ENCODE measurements around the gene GNG7.

DNA sequence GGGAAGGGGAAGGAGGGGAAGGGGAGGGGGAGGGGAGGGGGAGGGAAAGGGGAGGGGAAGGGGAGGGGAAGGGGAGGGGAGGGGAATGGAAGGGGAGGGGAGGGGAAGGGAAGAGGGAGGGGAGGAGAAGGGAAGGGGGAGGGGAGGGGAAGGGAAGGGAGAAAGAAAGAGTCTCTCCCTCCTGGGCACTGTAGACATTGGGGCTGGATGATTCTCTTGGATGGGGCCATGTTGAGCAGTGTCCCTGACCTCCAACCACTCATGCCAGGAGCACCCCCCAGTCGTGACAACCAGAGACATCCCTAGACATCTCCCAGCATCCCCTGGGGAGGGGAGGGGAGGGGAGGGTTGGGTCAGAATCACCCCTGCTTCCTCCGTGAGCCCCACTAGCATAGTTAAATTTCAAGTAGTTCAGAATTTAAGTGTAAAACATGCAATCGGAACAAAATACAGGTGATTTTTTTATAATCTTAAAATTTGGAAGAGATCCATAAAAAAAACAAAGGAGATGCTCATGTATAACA is 64.0 kb downstream of the GNG7 start:
- TF ChIP-seq, protein P1, sequence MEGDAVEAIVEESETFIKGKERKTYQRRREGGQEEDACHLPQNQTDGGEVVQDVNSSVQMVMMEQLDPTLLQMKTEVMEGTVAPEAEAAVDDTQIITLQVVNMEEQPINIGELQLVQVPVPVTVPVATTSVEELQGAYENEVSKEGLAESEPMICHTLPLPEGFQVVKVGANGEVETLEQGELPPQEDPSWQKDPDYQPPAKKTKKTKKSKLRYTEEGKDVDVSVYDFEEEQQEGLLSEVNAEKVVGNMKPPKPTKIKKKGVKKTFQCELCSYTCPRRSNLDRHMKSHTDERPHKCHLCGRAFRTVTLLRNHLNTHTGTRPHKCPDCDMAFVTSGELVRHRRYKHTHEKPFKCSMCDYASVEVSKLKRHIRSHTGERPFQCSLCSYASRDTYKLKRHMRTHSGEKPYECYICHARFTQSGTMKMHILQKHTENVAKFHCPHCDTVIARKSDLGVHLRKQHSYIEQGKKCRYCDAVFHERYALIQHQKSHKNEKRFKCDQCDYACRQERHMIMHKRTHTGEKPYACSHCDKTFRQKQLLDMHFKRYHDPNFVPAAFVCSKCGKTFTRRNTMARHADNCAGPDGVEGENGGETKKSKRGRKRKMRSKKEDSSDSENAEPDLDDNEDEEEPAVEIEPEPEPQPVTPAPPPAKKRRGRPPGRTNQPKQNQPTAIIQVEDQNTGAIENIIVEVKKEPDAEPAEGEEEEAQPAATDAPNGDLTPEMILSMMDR (IDR thresholded peaks at IDR 0.05; ENCODE audit: low read length), result no peak
- TF ChIP-seq EZH2phosphoT487 (IDR thresholded peaks at IDR 0.05; ENCODE audit: low read length) (no peak), EZH2 (optimal IDR thresholded peaks at IDR 0.05; ENCODE audit: low read depth, low read length) (no peak)

Measured in MM.1S (cell line).